GM12878 (cell line): ENCODE results near the gene LAMB4. TPM values are rescaled to one million over a fixed set of nuclear protein-coding genes. Genes with fewer than 3 reads are reported as not detected.

Experiments used
- ATAC-seq: fragments of 200-7000 bp; cut with Tn5 transposase; 3 replicates; pipeline ENCODE4 v1.9.1; 2020; ENCODE audit warnings: mild to moderate bottlenecking, moderate library complexity
- BruUV-seq: library from RNA; stranded (reverse); fragments of 400-500 nt; replicated peaks from 2 replicates; lab custom pipeline; 2021; lab: Mats Ljungman, UMichigan
- CTCF ChIA-PET: fragments of 300-600 bp; sonication (Branson Sonifier 250); formaldehyde crosslinking; extraction: SDS; loops from one replicate; lab custom pipeline; 2021; ENCODE audit warnings: inconsistent platforms; lab: Yijun Ruan, JAX
- POLR2A ChIA-PET: fragments of 350-600 bp; formaldehyde crosslinking; extraction: SDS; loops from one replicate; lab custom pipeline; 2021; ENCODE audit warnings: inconsistent platforms; lab: Charles Lee
- RAD21 ChIA-PET: fragments of 300-600 bp; sonication (Branson Sonifier 250); formaldehyde crosslinking; loops from one replicate; lab custom pipeline; 2023; ENCODE audit warnings: antibody characterized with exemption; ENCODE audit not compliant: unreplicated experiment; lab: Charles Lee
- SMC1A ChIA-PET: fragments of 300-600 bp; sonication (Branson Sonifier 250); formaldehyde crosslinking; loops from one replicate; lab custom pipeline; 2023; ENCODE audit not compliant: unreplicated experiment, uncharacterized antibody; lab: Charles Lee
- DNase-seq: peaks from one replicate; pipeline ENCODE4 v3.0.0-alpha.2; 2011; ENCODE audit warnings: low read depth, low spot score
- FAIRE-seq: peaks from 3 replicates; lab custom pipeline; 2011; peaks lifted over from hg19 to GRCh38; lab: Jason Lieb, UNC
- H2AFZ ChIP-seq: 2 replicates; pipeline ENCODE4 v1.6.0; 2011; ENCODE audit warnings: low read depth, low read length, control low read depth; ENCODE audit not compliant: control insufficient read depth
- H3K27ac ChIP-seq: 2 replicates; pipeline ENCODE4 v1.5.1; 2011; ENCODE audit warnings: control low read depth; ENCODE audit not compliant: control insufficient read depth, insufficient read depth
- H3K27me3 ChIP-seq, 2 experiments: replicated peaks in 1 of 2; 2 replicates each; pipeline versions ENCODE4 v1.6.0 to v1.6.1; 2011; ENCODE audit warnings: low read length in 1 of 2; ENCODE audit not compliant: control insufficient read depth in 2 of 2, insufficient read depth in 2 of 2
- H3K36me3 ChIP-seq, 2 experiments: 2 replicates each; pipeline ENCODE4 v1.5.1; 2011; ENCODE audit warnings: low read length in 1 of 2; ENCODE audit not compliant: control insufficient read depth in 2 of 2, insufficient read depth in 2 of 2
- H3K4me1 ChIP-seq: 2 replicates; pipeline ENCODE4 v1.6.1; 2011; ENCODE audit warnings: mild to moderate bottlenecking, low read length, moderate library complexity, mixed read lengths; ENCODE audit not compliant: control insufficient read depth, insufficient read depth
- H3K4me2 ChIP-seq: 2 replicates; pipeline ENCODE4 v1.6.0; 2011; ENCODE audit warnings: control low read depth; ENCODE audit not compliant: control insufficient read depth, insufficient read depth
- H3K4me3 ChIP-seq: fragments of 200-600 bp; sonication (generic); 2 replicates; pipeline ENCODE4 v1.5.1; 2016
- H3K79me2 ChIP-seq: 2 replicates; pipeline ENCODE4 v1.6.0; 2011; ENCODE audit warnings: low read length; ENCODE audit not compliant: control insufficient read depth, insufficient read depth
- H3K9ac ChIP-seq: 2 replicates; pipeline ENCODE4 v1.8.0; 2011; ENCODE audit warnings: low read length, control low read depth, mixed read lengths; ENCODE audit not compliant: control insufficient read depth, insufficient read depth
- H3K9me3 ChIP-seq: replicated peaks from 3 replicates; pipeline ENCODE4 v1.5.1; 2011; ENCODE audit warnings: mild to moderate bottlenecking, low read length; ENCODE audit not compliant: control insufficient read depth, insufficient read depth
- H4K20me1 ChIP-seq: 2 replicates; pipeline ENCODE4 v1.6.0; 2011; ENCODE audit not compliant: control insufficient read depth, insufficient read depth
- ATF3 ChIP-seq: IDR thresholded peaks from 2 replicates; pipeline ENCODE4 v1.6.1; 2011; ENCODE audit warnings: low read depth, mild to moderate bottlenecking, low read length, moderate library complexity, borderline replicate concordance; ENCODE audit errors: extremely low read depth
- ESRRA ChIP-seq: IDR thresholded peaks from 2 replicates; pipeline ENCODE4 v1.6.1; 2012; ENCODE audit warnings: mild to moderate bottlenecking, low read length, improper control_type of control experiment
- HCFC1 ChIP-seq: fragments of 150-350 bp; IDR thresholded peaks from 2 replicates; pipeline ENCODE4 v1.6.1; 2014; ENCODE audit warnings: low read length
- JUNB ChIP-seq: IDR thresholded peaks from 2 replicates; pipeline ENCODE4 v1.6.1; 2016; ENCODE audit warnings: antibody characterized with exemption, mild to moderate bottlenecking
- MXI1 ChIP-seq: fragments of 150-350 bp; IDR thresholded peaks from 2 replicates; pipeline ENCODE4 v1.6.1; 2011; ENCODE audit warnings: low read depth, mild to moderate bottlenecking, inconsistent platforms, low read length, improper control_type of control experiment
- NFIC ChIP-seq: IDR thresholded peaks from 2 replicates; pipeline ENCODE4 v1.6.1; 2012; ENCODE audit warnings: low read depth, mild to moderate bottlenecking, inconsistent platforms, low read length, moderate library complexity
- NFYA ChIP-seq: IDR thresholded peaks from 2 replicates; pipeline ENCODE4 v1.6.1; 2011; ENCODE audit warnings: low read depth, mild to moderate bottlenecking, low read length, improper control_type of control experiment, borderline replicate concordance
- SMAD1 ChIP-seq: fragments of 450-650 bp; IDR thresholded peaks from 2 replicates; pipeline ENCODE4 v1.6.1; 2018; ENCODE audit warnings: mild to moderate bottlenecking, low read depth; ENCODE audit not compliant: partially characterized antibody
- SP1 ChIP-seq: IDR thresholded peaks from one replicate; pipeline ENCODE4 v1.6.1; 2011; ENCODE audit warnings: low read depth, low read length
- STAT1 ChIP-seq: fragments of 450-650 bp; conservative IDR thresholded peaks from 2 replicates; pipeline ENCODE4 v1.6.1; 2014; ENCODE audit warnings: antibody characterized with exemption, mild to moderate bottlenecking
- SUZ12 ChIP-seq: fragments of 200-600 bp; sonication (generic); IDR thresholded peaks from one replicate; pipeline ENCODE4 v1.6.1; 2018; ENCODE audit warnings: antibody characterized with exemption, mild to moderate bottlenecking; ENCODE audit not compliant: unreplicated experiment
- WRNIP1 ChIP-seq: IDR thresholded peaks from 2 replicates; pipeline ENCODE4 v1.6.1; 2011; ENCODE audit warnings: low read depth, low read length, improper control_type of control experiment, borderline replicate concordance
- ZNF207 ChIP-seq: fragments of 450-650 bp; IDR thresholded peaks from 2 replicates; pipeline ENCODE4 v1.6.1; 2014; ENCODE audit warnings: antibody characterized with exemption, mild to moderate bottlenecking, borderline replicate concordance
- ZZZ3 ChIP-seq: IDR thresholded peaks from 2 replicates; pipeline ENCODE4 v1.6.1; 2011; ENCODE audit warnings: low read depth; ENCODE audit not compliant: control insufficient read depth, insufficient read length
- WGBS: methylation state at CpG from one replicate; pipeline ENCODE4 v1.1.6; 2016; ENCODE audit warnings: low lambda C conversion rate; ENCODE audit not compliant: insufficient replicate concordance, insufficient coverage; ENCODE audit errors: missing lambda C conversion rate; 5-methylcytosine and 5-hydroxymethylcytosine counted together
- in situ Hi-C: fragments of 300-500 bp; cut with MboI; formaldehyde crosslinking; loops from 9 replicates; pipeline ENCODE4 v1.14.3; 2018; ENCODE audit warnings: mixed read lengths
- intact Hi-C: fragments of 100-400 bp; cut with micrococcal nuclease; formaldehyde crosslinking; loops from one replicate; pipeline ENCODE4 v1.14.2; 2022; ENCODE audit not compliant: unreplicated experiment
- polyA plus RNA-seq, 11 experiments: library from polyadenylated mRNA; depleted of rRNA in 4 of 11; unstranded in 6 of 11; stranded (reverse) in 5 of 11; fragments of >200 nt; fragmentation: Nextera tagmentation in 4 of 11; fragmentation: Illumina TruSeq in 1 of 11; extraction: Ambion mirVana in 4 of 11; extraction: Trizol in 1 of 11; gene quantifications; 1 replicate in 1 of 11; 2 replicates in 10 of 11; pipeline versions ENCODE4 v1.2.1 to v1.2.3, GENCODE V29; 2011 to 2016; ENCODE audit warnings: inconsistent platforms in 2 of 11, missing spikeins in 2 of 11, low read depth in 1 of 11
- total RNA-seq, 4 experiments: library from RNA; depleted of rRNA in 3 of 4; stranded (reverse); fragments of >200 nt in 3 of 4; fragmentation: Illumina TruSeq in 1 of 4; extraction: Trizol in 1 of 4; gene quantifications; 2 replicates each; pipeline versions ENCODE4 v1.2.1 to v1.2.3, GENCODE V29; 2013 to 2021
- TF ChIP-seq, protein P1 (sequence below): fragments of 450-650 bp; IDR thresholded peaks from 2 replicates; pipeline ENCODE4 v1.6.1; 2018; ENCODE audit warnings: mild to moderate bottlenecking, low read depth, moderate library complexity; ENCODE audit not compliant: partially characterized antibody

LAMB4 gene
- total and polyA plus RNA-seq, 10 of the 15 experiments (the other 5 are each of a cell fraction or from before 2014, with no cell fraction given), result 0.04 to 0.06 TPM; not detected in 8

- Histone ChIP-seq H3K9ac (no peak overlapping the region), H3K79me2 (no peaks in the 10 kb centered on the region), H2AFZ (no peak overlapping the region), H4K20me1 (no peaks in the 10 kb centered on the region; the same call in 1 of the 2 replicates), H3K36me3 (no peaks in the 10 kb centered on the region), H3K27ac (no peak overlapping the region), H3K4me2 (no peak overlapping the region), H3K27me3 (peaks cover 0 to 3% of the 10 kb centered on the region in 2 experiments; a peak in 3 of 4 replicates), H3K4me1 (no peaks in the 10 kb centered on the region), H3K9me3 (no peaks in the 10 kb centered on the region), H3K4me3 (no peak overlapping the region)
- no TSS peak for BruUV-seq
- ChIA-PET RAD21 (no interaction called here), CTCF (no interaction called here), SMC1A (interaction anchor here (1.0 kb wide), 1 partner anchor 13 kb away, joined by 3 read pairs; no protein-coding TSS in a partner anchor), POLR2A (no interaction called here)
- no peak for DNase-seq
- TF ChIP-seq NFYA, result no peak
- no peak for TF ChIP-seq MXI1
- TF ChIP-seq JUNB, result no peak
- TF ChIP-seq SUZ12, result no peak
- TF ChIP-seq ATF3, result no peak
- no peak for TF ChIP-seq ZZZ3
- TF ChIP-seq WRNIP1, result no peak
- no peak for TF ChIP-seq SMAD1
- TF ChIP-seq STAT1, result no peak
- TF ChIP-seq, protein P1, sequence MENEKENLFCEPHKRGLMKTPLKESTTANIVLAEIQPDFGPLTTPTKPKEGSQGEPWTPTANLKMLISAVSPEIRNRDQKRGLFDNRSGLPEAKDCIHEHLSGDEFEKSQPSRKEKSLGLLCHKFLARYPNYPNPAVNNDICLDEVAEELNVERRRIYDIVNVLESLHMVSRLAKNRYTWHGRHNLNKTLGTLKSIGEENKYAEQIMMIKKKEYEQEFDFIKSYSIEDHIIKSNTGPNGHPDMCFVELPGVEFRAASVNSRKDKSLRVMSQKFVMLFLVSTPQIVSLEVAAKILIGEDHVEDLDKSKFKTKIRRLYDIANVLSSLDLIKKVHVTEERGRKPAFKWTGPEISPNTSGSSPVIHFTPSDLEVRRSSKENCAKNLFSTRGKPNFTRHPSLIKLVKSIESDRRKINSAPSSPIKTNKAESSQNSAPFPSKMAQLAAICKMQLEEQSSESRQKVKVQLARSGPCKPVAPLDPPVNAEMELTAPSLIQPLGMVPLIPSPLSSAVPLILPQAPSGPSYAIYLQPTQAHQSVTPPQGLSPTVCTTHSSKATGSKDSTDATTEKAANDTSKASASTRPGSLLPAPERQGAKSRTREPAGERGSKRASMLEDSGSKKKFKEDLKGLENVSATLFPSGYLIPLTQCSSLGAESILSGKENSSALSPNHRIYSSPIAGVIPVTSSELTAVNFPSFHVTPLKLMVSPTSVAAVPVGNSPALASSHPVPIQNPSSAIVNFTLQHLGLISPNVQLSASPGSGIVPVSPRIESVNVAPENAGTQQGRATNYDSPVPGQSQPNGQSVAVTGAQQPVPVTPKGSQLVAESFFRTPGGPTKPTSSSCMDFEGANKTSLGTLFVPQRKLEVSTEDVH, result no peak
- no peak for TF ChIP-seq HCFC1
- TF ChIP-seq ESRRA, result no peak
- TF ChIP-seq SP1, result no peak
- TF ChIP-seq ZNF207, result no peak
- no peak for TF ChIP-seq NFIC
- in situ Hi-C loops (no loop called here), intact Hi-C loops (no loop called here)
- no peak for ATAC-seq
- WGBS, result 42% methylated on average over 2 of the region's 2 CpGs
- FAIRE-seq, result no peak
Measured at GRCh38 chr7:108020585-108020984, 109.6 kb downstream of the LAMB4 start.
